ENCODE data around the gene PAAF1.

DNA sequence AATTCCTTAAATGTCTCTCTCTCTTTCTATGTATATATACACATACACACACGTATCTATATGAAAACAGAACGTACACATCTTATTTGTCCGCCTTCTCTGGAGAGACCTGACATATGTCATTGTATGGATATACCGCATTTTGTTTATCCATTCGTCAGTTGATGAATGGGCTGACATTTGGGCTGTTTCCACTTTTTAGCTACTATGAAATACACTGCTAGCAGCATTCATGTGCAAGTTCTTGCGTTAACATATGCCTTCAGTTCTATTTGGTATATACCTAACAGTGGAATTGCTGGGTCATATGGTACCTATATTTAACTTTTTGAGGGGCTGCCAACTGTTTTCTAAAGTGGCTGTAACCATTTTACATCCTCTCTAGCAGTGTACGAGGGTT lies 56.0 kb downstream of the PAAF1 start:
- TF ChIP-seq, protein P1, sequence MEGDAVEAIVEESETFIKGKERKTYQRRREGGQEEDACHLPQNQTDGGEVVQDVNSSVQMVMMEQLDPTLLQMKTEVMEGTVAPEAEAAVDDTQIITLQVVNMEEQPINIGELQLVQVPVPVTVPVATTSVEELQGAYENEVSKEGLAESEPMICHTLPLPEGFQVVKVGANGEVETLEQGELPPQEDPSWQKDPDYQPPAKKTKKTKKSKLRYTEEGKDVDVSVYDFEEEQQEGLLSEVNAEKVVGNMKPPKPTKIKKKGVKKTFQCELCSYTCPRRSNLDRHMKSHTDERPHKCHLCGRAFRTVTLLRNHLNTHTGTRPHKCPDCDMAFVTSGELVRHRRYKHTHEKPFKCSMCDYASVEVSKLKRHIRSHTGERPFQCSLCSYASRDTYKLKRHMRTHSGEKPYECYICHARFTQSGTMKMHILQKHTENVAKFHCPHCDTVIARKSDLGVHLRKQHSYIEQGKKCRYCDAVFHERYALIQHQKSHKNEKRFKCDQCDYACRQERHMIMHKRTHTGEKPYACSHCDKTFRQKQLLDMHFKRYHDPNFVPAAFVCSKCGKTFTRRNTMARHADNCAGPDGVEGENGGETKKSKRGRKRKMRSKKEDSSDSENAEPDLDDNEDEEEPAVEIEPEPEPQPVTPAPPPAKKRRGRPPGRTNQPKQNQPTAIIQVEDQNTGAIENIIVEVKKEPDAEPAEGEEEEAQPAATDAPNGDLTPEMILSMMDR (IDR thresholded peaks at IDR 0.05), result no peak
- TF ChIP-seq POLR2A (IDR thresholded peaks at IDR 0.05) (no peak), EP300 (IDR thresholded peaks at IDR 0.05) (no peak)

Measured in sigmoid colon (tissue), 4 donors.